HG03521 (cell line): ENCODE results near the gene SOS1.
A peak's percentile ranks its signal among the peaks of the same experiment; 100 is the strongest.
"Not testable (repeated sequence)": the region's sequence is repeated elsewhere in the genome, so short reads cannot be mapped to it uniquely, and the experiment has no call there.

ENCODE experiments used
- ATAC-seq: cut with Tn5 transposase; IDR thresholded peaks from one replicate; pipeline ENCODE4 v1.9.1; 2021; ENCODE audit warnings: mild to moderate bottlenecking, moderate library complexity; ENCODE audit not compliant: unreplicated experiment

SOS1 gene

GRCh38 chr2:39120771-39121522, at the start of gene SOS1:
Gene SOS1 (minus strand): TSS chr2:39121051. CDS start chr2:39120422, 629 bp downstream.
- ATAC-seq = peak; percentile 40

DNA sequence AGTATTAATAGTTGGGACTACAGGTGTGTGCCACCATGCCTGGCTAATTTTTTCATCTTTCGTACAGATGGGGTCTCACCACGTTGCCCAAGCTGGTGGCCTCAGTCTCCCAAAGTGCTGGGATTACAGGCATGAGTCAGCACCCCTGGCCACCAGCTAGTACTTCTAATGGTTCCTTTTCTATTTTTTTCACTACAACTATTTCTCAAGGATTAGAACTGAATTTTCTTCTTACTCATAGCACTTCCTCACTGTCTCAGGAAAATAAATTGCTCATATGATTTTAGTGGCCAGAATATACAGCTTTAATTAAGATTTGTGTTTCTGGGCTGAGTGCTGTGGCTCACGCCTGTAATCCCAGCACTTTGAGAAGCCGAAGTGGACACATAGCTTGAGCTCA, 43.2 kb upstream of the SOS1 start:
- ATAC-seq = no peak

GRCh38 chr2:39160982-39161381, 40.1 kb upstream of the SOS1 start:
- no peak for ATAC-seq

- ATAC-seq = no peak
Observed at GRCh38 chr2:39159283-39159682, 38.4 kb upstream of the SOS1 start.

DNA sequence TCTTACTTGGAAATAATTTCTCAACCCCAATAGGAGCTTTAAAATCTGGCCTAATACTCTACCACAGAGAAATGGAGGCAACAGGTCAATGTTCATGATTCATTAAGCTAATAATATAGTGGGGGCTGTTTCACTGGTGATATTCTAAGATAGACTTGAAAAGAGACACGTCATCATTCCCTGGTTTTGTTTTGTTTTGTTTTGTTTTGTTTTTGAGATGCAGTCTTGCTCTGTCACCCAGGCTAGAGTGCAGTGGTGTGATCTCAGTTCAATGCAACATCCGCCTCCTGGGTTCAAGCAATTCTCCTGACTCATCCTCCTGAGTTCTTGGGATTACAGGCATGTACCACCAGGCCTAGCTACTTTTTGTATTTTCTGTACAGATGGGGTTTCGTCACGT, 37.5 kb upstream of the SOS1 start:
- ATAC-seq = no peak

GRCh38 chr2:39156846-39157245, 36.0 kb upstream of the SOS1 start:
- ATAC-seq = no peak

DNA sequence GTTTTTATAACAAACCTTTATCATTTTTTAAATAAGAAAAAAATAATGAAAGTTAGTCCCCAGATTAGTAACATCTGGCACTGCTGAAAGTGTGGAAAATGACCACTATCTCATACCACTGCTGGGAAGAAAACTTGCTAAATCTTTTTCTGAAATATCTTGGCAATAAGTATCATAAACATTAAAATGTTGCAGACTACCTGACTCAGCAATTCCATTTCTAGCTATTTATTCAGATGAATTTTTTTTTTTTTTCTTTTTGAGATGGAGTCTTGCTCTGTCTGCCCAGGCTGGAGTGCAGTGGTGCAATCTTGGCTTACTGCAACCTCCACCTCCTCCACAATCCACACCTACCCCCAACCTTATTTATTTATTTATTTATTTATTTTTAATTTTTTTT, 35.3 kb upstream of the SOS1 start:
- ATAC-seq = no peak

- ATAC-seq = not testable (repeated sequence)
Observed at GRCh38 chr2:39155573-39155972, 34.7 kb upstream of the SOS1 start.

- no peak for ATAC-seq
Observed at GRCh38 chr2:39154944-39155343, 34.1 kb upstream of the SOS1 start.

DNA sequence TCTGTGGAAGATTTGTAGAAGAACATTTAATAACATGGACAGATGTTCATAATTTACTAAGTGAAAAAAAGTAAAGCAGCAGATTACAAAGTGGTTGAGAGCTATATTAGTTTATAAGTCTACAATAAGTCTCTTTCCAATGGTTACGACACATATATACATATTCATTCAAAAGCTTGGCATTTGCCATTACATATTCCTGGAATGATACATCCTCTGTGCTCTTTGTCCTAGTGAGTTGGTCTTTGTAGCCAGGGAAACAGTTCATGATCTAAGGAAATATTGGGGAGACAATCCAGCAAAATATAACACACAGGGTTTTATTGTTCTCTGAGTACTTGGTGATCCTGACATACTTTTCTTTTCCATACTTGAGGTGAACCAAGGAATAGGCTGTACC, 32.5 kb upstream of the SOS1 start:
- ATAC-seq = no peak

DNA sequence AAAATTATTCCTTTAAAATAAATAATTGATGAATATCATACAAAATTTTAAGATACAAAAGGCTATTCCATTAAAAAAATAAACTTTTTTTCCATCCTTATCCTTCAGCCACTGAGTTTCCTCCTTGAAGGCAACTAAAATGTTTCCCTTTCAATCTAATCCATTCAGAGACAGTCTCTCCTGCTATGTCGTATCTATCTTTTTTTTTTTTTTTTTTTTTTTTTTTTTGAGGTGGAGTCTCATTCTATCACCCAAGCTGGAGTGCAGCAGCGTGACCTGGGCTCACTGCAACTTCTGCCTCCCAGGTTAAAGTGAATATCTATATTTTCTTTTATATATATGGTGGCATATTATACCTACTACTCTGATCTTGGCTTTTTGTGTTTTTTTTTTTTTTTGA, 31.7 kb upstream of the SOS1 start:
- no peak for ATAC-seq

- ATAC-seq = no peak
Observed at GRCh38 chr2:39150890-39151497, 30.1 kb upstream of the SOS1 start.

DNA sequence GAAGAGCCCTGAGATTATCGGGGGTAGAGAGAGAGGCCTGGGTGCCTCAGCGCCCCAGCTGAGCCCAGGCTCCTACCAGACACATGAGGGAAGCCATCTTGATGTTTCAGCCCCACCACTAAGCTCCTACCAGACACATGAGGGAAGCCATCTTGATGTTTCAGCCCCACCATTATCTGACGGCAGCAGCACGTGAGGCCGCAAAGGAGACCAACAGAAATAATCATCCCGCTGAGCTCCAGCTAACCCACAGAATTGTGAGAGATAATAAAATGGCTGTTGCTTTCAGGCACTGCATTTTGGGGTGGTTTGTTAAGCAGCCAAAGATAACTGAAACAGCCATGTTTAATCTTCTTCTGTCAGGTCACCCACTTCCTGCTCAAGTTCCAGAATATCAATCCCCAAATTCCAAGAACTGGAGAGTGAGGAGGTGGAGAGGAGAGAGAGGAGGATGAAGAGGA, 29.3 kb upstream of the SOS1 start:
- ATAC-seq = no peak

- no peak for ATAC-seq
Observed at GRCh38 chr2:39146630-39147029, 25.8 kb upstream of the SOS1 start.

DNA sequence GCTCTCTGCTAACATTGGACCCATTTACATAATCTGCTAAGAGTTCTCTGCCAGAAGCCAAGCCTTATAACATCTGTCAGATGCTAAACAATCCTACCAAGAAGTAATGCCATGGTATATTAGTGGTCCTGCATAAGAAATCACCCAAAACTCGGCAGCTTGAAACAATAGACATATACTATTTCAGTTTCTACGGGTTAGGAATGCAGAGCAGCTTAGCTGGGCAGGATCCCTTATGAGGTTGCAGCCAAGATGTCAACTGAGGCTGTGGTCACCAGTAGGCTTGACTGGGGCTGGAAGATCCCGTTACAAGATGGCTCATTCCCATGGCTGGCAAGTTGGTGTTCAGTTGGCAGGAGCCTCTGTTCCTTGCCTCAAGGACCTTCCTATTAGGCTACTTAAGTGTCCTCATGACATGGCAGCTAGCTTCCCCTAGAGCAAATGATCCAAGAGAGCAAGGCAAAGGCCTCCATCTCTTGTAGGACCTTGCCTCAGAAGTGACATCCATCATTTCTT, 25.1 kb upstream of the SOS1 start:
- ATAC-seq = no peak

DNA sequence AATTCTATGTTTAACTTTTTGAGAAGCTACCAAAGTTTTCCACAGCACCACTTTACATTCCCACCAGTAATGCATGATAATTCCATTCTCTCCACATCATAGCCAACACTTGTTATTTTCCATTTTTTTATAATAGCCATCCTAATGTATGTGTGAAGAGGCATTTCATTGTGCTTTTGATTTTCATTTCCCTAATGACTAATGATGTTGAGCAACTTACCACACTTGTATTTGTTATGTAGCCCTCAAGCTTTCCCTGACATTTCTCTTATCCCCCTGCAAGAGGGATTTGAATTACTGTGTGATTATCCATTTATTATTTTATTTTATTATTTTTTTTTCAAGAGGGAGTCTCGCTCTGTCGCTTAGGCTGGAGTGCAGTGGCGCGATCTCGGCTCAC, 23.6 kb upstream of the SOS1 start:
- ATAC-seq = no peak

GRCh38 chr2:39142904-39143605, 22.2 kb upstream of the SOS1 start:
- no peak for ATAC-seq

- no peak for ATAC-seq
Observed at GRCh38 chr2:39141334-39142271, 20.8 kb upstream of the SOS1 start.

DNA sequence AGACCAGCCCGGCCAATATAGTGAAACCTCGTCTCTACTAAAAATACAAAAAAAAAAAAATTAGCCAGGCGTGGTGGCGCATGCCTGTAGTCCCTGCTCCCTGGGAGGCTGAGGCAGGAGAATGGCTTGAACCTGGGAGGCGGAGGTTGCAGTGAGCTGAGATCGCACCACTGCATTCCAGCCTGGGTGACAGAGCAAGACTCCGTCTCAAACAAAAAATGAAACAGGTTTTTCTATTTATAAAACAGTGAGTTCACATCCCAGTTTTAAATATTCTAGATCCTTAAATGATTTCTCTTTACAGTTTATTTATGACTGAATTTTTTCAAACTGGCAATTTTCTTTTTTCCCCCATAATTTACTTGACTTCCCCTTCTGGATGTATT, 20.1 kb upstream of the SOS1 start:
- ATAC-seq = not testable (repeated sequence)

DNA sequence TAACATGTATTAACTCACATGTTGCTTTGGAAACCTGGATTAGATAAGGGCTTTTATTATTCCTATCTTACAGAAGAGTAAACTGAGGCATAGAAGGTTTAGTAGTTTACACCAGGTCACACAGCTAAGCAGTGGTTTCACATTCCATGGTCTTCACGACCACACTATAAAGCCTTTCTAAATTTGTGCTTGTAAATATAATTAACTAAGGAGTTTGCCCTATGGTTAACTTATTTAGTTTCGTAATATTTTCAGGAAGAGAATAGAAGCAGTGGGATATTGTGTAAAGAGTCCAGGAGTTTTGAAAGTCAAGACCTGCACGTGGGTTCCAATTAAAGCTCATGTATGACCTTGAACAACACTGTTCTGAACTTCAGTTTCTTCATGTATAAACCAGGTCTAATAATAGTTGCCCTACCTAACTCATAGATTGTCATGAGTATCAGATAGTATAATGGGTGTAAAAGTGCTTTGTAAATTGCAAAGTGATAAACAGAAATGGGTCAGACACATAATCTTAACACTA, 19.5 kb upstream of the SOS1 start:
- ATAC-seq = no peak
